Stomach (tissue), 4 donors: Measurements from ENCODE around the gene CDKL1.

ENCODE experiments used
- EP300 ChIP-seq: sonication (generic); formaldehyde crosslinking; IDR thresholded peaks from one replicate; pipeline ENCODE4 v1.6.1; 2017; ENCODE audit warnings: antibody characterized with exemption
- POLR2A ChIP-seq, 4 donors: fragments of 450-650 bp; IDR thresholded peaks; one replicate each; pipeline ENCODE4 v1.6.1; 2016; ENCODE audit warnings: antibody characterized with exemption in 4 of 4, control low read depth in 2 of 4, mild to moderate bottlenecking in 1 of 4, moderate library complexity in 1 of 4
- TF ChIP-seq, protein P1 (sequence below), 7 experiments: fragments of 450-650 bp in 4 of 7; fragments of 200-600 bp in 3 of 7; sonication (generic) in 3 of 7; IDR thresholded peaks; one replicate each; pipeline ENCODE4 v1.5.1; 2016 to 2019; ENCODE audit warnings: antibody characterized with exemption in 7 of 7, control low read depth in 2 of 7, mild to moderate bottlenecking in 1 of 7

DNA sequence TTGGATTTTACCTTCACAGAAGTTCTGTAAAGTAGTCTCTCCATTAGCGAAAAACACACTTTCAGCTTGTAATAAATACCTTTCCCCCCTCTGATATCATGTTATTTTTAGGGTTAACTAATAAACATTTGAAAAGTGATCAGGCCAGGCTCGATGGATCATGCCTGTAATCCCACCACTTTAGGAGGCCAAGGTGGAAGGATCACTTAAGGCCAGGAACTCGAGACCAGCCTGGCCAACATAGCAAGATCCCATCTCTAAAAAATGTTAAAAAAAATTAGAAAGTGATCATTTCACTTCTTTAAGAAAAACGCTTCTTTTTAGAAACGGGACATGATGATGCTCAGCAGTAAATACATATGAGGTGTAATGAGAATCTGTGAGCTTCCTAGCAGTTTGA lies 2.0 kb downstream of the CDKL1 start:
- TF ChIP-seq, protein P1, sequence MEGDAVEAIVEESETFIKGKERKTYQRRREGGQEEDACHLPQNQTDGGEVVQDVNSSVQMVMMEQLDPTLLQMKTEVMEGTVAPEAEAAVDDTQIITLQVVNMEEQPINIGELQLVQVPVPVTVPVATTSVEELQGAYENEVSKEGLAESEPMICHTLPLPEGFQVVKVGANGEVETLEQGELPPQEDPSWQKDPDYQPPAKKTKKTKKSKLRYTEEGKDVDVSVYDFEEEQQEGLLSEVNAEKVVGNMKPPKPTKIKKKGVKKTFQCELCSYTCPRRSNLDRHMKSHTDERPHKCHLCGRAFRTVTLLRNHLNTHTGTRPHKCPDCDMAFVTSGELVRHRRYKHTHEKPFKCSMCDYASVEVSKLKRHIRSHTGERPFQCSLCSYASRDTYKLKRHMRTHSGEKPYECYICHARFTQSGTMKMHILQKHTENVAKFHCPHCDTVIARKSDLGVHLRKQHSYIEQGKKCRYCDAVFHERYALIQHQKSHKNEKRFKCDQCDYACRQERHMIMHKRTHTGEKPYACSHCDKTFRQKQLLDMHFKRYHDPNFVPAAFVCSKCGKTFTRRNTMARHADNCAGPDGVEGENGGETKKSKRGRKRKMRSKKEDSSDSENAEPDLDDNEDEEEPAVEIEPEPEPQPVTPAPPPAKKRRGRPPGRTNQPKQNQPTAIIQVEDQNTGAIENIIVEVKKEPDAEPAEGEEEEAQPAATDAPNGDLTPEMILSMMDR (IDR thresholded peaks at IDR 0.05), result no peak
- TF ChIP-seq EP300 (no peak), POLR2A (IDR thresholded peaks at IDR 0.05) (no peak)
